H1 (cell line): ENCODE data around the gene ARHGAP24. TPM values are rescaled to one million over a fixed set of nuclear protein-coding genes. Genes with fewer than 3 reads are reported as not detected.

ENCODE experiments used
- CTCF ChIA-PET: fragments of 300-600 bp; sonication (Branson Sonifier 250); formaldehyde crosslinking; loops from one replicate; lab custom pipeline; 2021; ENCODE audit not compliant: partially characterized antibody; lab: Charles Lee
- POLR2A ChIA-PET: fragments of 300-600 bp; sonication (Branson Sonifier 250); formaldehyde crosslinking; loops from one replicate; lab custom pipeline; 2021; ENCODE audit warnings: inconsistent platforms; ENCODE audit not compliant: partially characterized antibody; lab: Charles Lee
- DNase-seq, 2 experiments: peaks; one replicate each; pipeline versions ENCODE4 v3.0.0 to v3.0.0-alpha.2; 2010 to 2022; ENCODE audit warnings: low spot score in 2 of 2, low read depth in 1 of 2, mixed read lengths in 1 of 2
- FAIRE-seq: peaks from 2 replicates; lab custom pipeline; 2011; peaks lifted over from hg19 to GRCh38; lab: Jason Lieb, UNC
- H2AFZ ChIP-seq: 2 replicates; pipeline ENCODE4 v1.8.1; 2012; ENCODE audit warnings: low read length, inconsistent platforms
- H2AK5ac ChIP-seq: 2 replicates; pipeline ENCODE4 v1.6.1; 2013; ENCODE audit warnings: low read depth, low read length
- H2BK120ac ChIP-seq: replicated peaks from 2 replicates; pipeline ENCODE3; 2013; ENCODE audit warnings: low read depth, low read length, inconsistent platforms
- H2BK12ac ChIP-seq: 2 replicates; pipeline ENCODE4 v1.6.1; 2013; ENCODE audit warnings: low read depth, low read length
- H2BK15ac ChIP-seq: 2 replicates; pipeline ENCODE4 v1.6.1; 2013; ENCODE audit warnings: low read length
- H2BK20ac ChIP-seq: 2 replicates; pipeline ENCODE4 v1.6.1; 2013; ENCODE audit warnings: low read length
- H2BK5ac ChIP-seq: 2 replicates; pipeline ENCODE4 v1.6.1; 2013; ENCODE audit warnings: low read depth, low read length
- H3K14ac ChIP-seq: 2 replicates; pipeline ENCODE4 v1.6.1; 2013; ENCODE audit warnings: inconsistent platforms; ENCODE audit not compliant: insufficient read length
- H3K18ac ChIP-seq: 2 replicates; pipeline ENCODE4 v1.6.1; 2013; ENCODE audit warnings: low read length; ENCODE audit errors: extremely low read depth
- H3K23ac ChIP-seq: 2 replicates; pipeline ENCODE4 v1.6.1; 2013; ENCODE audit warnings: inconsistent platforms; ENCODE audit not compliant: insufficient read length
- H3K23me2 ChIP-seq: 2 replicates; pipeline ENCODE4 v1.6.1; 2013; ENCODE audit warnings: low read depth, low read length
- H3K27ac ChIP-seq: 2 replicates; pipeline ENCODE4 v1.6.1; 2011; ENCODE audit warnings: low read depth, low read length, inconsistent platforms
- H3K27me3 ChIP-seq, 4 experiments: replicated peaks in 1 of 4; 1 replicate in 1 of 4; 2 replicates in 3 of 4; pipeline versions ENCODE4 v1.6.1 to v1.8.1; 2011 to 2013; ENCODE audit warnings: low read length in 3 of 4, mild to moderate bottlenecking in 3 of 4, inconsistent platforms in 2 of 4, mixed read lengths in 2 of 4, moderate library complexity in 1 of 4; ENCODE audit not compliant: control insufficient read depth in 3 of 4, insufficient read depth in 3 of 4; ENCODE audit errors: extremely low read depth in 1 of 4
- H3K36me3 ChIP-seq, 4 experiments: 2 replicates each; pipeline versions ENCODE4 v1.6.1 to v1.8.1; 2011 to 2013; ENCODE audit warnings: mild to moderate bottlenecking in 4 of 4, low read length in 3 of 4, moderate library complexity in 2 of 4, control low read depth in 1 of 4, inconsistent platforms in 1 of 4; ENCODE audit not compliant: insufficient read depth in 4 of 4, control insufficient read depth in 2 of 4
- H3K4ac ChIP-seq: replicated peaks from 2 replicates; pipeline ENCODE3; 2013; ENCODE audit warnings: low read length, low read depth, mixed read lengths, inconsistent platforms; ENCODE audit not compliant: insufficient read length
- H3K4me1 ChIP-seq, 4 experiments: replicated peaks in 1 of 4; 1 replicate in 1 of 4; 2 replicates in 3 of 4; pipeline versions ENCODE4 v1.6.1 to v1.8.1; 2011 to 2013; ENCODE audit warnings: low read length in 3 of 4, inconsistent platforms in 2 of 4, mixed read lengths in 1 of 4; ENCODE audit not compliant: insufficient read depth in 4 of 4, control insufficient read depth in 3 of 4
- H3K4me2 ChIP-seq, 2 experiments: 2 replicates each; pipeline versions ENCODE4 v1.6.1 to v1.8.1; 2011 to 2013; ENCODE audit warnings: low read depth in 2 of 2, low read length in 2 of 2, control low read depth in 1 of 2, inconsistent platforms in 1 of 2, mild to moderate bottlenecking in 1 of 2; ENCODE audit not compliant: insufficient read depth in 1 of 2
- H3K4me3 ChIP-seq, 4 experiments: fragments of 200-600, 300-600 bp in 1 of 4; sonication (generic), shearing (Covaris generic), sonication (Bioruptor Twin) in 1 of 4; 2 replicates each; pipeline versions ENCODE4 v1.5.1 to v1.8.1; 2011 to 2016; ENCODE audit warnings: low read length in 4 of 4, low read depth in 3 of 4, control low read depth in 2 of 4, inconsistent platforms in 2 of 4, mild to moderate bottlenecking in 2 of 4, mixed read lengths in 1 of 4, moderate library complexity in 1 of 4; ENCODE audit not compliant: insufficient read depth in 2 of 4; ENCODE audit errors: extremely low read depth in 1 of 4
- H3K56ac ChIP-seq: replicated peaks from 2 replicates; pipeline ENCODE3; 2013; ENCODE audit warnings: low read depth, mild to moderate bottlenecking, mixed read lengths, low read length, inconsistent platforms; ENCODE audit not compliant: insufficient read length
- H3K79me1 ChIP-seq: 2 replicates; pipeline ENCODE4 v1.6.1; 2013; ENCODE audit warnings: low read depth, low read length, control low read depth
- H3K79me2 ChIP-seq, 2 experiments: 2 replicates each; pipeline versions ENCODE4 v1.6.1 to v1.8.1; 2012 to 2013; ENCODE audit warnings: low read length in 2 of 2, mild to moderate bottlenecking in 2 of 2, inconsistent platforms in 1 of 2; ENCODE audit not compliant: insufficient read depth in 2 of 2, control insufficient read depth in 1 of 2
- H3K9ac ChIP-seq, 4 experiments: replicated peaks in 1 of 4; 1 replicate in 1 of 4; 2 replicates in 3 of 4; pipeline versions ENCODE4 v1.6.1 to v1.8.1; 2011 to 2013; ENCODE audit warnings: low read depth in 3 of 4, low read length in 3 of 4, control low read depth in 2 of 4, mild to moderate bottlenecking in 2 of 4, moderate library complexity in 2 of 4, inconsistent platforms in 1 of 4; ENCODE audit errors: extremely low read depth in 1 of 4
- H3K9me3 ChIP-seq, 2 experiments: 2 replicates each; pipeline versions ENCODE4 v1.6.1 to v1.8.1; 2012 to 2013; ENCODE audit warnings: mild to moderate bottlenecking in 2 of 2, moderate library complexity in 2 of 2, control low read depth in 1 of 2, inconsistent platforms in 1 of 2, low read depth in 1 of 2, low read length in 1 of 2, mixed read lengths in 1 of 2; ENCODE audit not compliant: insufficient read depth in 2 of 2
- H4K20me1 ChIP-seq, 2 experiments: replicated peaks in 1 of 2; 2 replicates each; pipeline versions ENCODE3 to v1.8.1; 2011 to 2013; ENCODE audit warnings: inconsistent platforms in 2 of 2, low read length in 2 of 2, mild to moderate bottlenecking in 1 of 2; ENCODE audit not compliant: insufficient read depth in 2 of 2, control insufficient read depth in 1 of 2
- H4K5ac ChIP-seq: 2 replicates; pipeline ENCODE4 v1.6.1; 2013; ENCODE audit warnings: low read length, low read depth, mixed read lengths, inconsistent platforms; ENCODE audit not compliant: insufficient read length
- H4K8ac ChIP-seq: 2 replicates; pipeline ENCODE4 v1.8.0; 2013; ENCODE audit warnings: mild to moderate bottlenecking, moderate library complexity, low read length, inconsistent platforms; ENCODE audit not compliant: insufficient read depth; ENCODE audit errors: extremely low read depth
- H4K91ac ChIP-seq: replicated peaks from 2 replicates; pipeline ENCODE3; 2013; ENCODE audit warnings: low read length, mixed read lengths, inconsistent platforms; ENCODE audit not compliant: insufficient read length
- ASH2L ChIP-seq: fragments of 200-600, 300-600 bp; sonication (generic); IDR thresholded peaks from one replicate; pipeline ENCODE4 v1.7.1; 2017; ENCODE audit warnings: low read length
- HDAC2 ChIP-seq, 2 experiments: fragments of 300-600 bp in 1 of 2; sonication (generic) in 1 of 2; IDR thresholded peaks; 2 replicates each; pipeline ENCODE4 v1.6.1; 2011 to 2012; ENCODE audit warnings: low read depth in 2 of 2, low read length in 2 of 2, mild to moderate bottlenecking in 2 of 2, moderate library complexity in 2 of 2, borderline replicate concordance in 1 of 2, inconsistent platforms in 1 of 2
- POLR2AphosphoS5 ChIP-seq: IDR thresholded peaks from 2 replicates; pipeline ENCODE4 v1.6.1; 2011; ENCODE audit warnings: low read depth, low read length
- SIX5 ChIP-seq: IDR thresholded peaks from 2 replicates; pipeline ENCODE4 v1.6.1; 2011; ENCODE audit warnings: mild to moderate bottlenecking, low read depth, low read length
- SUZ12 ChIP-seq: fragments of 200-600 bp; sonication (generic); IDR thresholded peaks from 2 replicates; pipeline ENCODE4 v1.6.1; 2012; ENCODE audit warnings: mild to moderate bottlenecking, inconsistent platforms, low read length, moderate library complexity, mixed read lengths
- WGBS, 2 experiments: shearing (Covaris generic) in 1 of 2; methylation state at CpG; one replicate each; pipeline versions ENCODE4 v1.1.6 to v1.1.7; 2013 to 2015; ENCODE audit warnings: low lambda C conversion rate in 2 of 2, mixed read lengths in 2 of 2, inconsistent platforms in 1 of 2, low coverage in 1 of 2, missing lambda C conversion rate in 1 of 2; ENCODE audit not compliant: insufficient replicate concordance in 2 of 2, insufficient coverage in 1 of 2, insufficient read length in 1 of 2; ENCODE audit errors: extremely low coverage in 1 of 2, missing lambda C conversion rate in 1 of 2; 5-methylcytosine and 5-hydroxymethylcytosine counted together
- polyA plus RNA-seq, 7 experiments: library from polyadenylated mRNA; depleted of rRNA in 3 of 7; stranded (reverse) in 5 of 7; unstranded in 2 of 7; fragments of >200 nt in 5 of 7; fragments of 200-250 nt in 2 of 7; gene quantifications; 1 replicate in 5 of 7; 2 replicates in 1 of 7; 4 replicates in 1 of 7; pipeline versions ENCODE4 v1.2.1 to v1.2.3, GENCODE V29; 2011 to 2013; ENCODE audit warnings: missing spikeins in 2 of 7, mixed read lengths in 2 of 7
- total RNA-seq: library from RNA; stranded (reverse); fragmentation: NEBNext Ultra II Directional; extraction: Animal tissue kit (Norgen Biotek cat#: 25700); gene quantifications from 2 replicates; pipeline ENCODE4 v1.2.1, GENCODE V29; 2021

ARHGAP24 gene
- total and polyA plus RNA-seq, 2 of the 8 experiments (the other 6 are each of a cell fraction or from before 2014, with no cell fraction given), result 0.08 to 0.50 TPM

GRCh38 chr4:85510632-85510984 is 35.7 kb downstream of the ARHGAP24 start:
- H3K79me2 ChIP-seq, result no peaks in the 10 kb centered on the region
- WGBS, 2 experiments, result 98% methylated on average over 3 of the region's 3 CpGs; no CpG with 5 or more reads in 1 of the 2 experiments
- H3K79me1 ChIP-seq, result no peaks in the 10 kb centered on the region
- no peaks in the 10 kb centered on the region; a peak in 1 of 4 replicates for H3K9me3 ChIP-seq
- no peak overlapping the region for H3K9ac ChIP-seq
- no peak overlapping the region for H2AK5ac ChIP-seq
- H4K5ac ChIP-seq, result no peak overlapping the region
- no peak overlapping the region for H2BK5ac ChIP-seq
- H3K4me2 ChIP-seq, result no peak overlapping the region
- H2BK20ac ChIP-seq, result no peak overlapping the region
- no peak overlapping the region for H2AFZ ChIP-seq
- H3K56ac ChIP-seq, result no peak overlapping the region
- DNase-seq (no peak), FAIRE-seq (no peak)
- no peak overlapping the region for H2BK15ac ChIP-seq
- H3K23ac ChIP-seq, result no peak overlapping the region
- no peak overlapping the region for H3K18ac ChIP-seq
- no peaks in the 10 kb centered on the region for H4K20me1 ChIP-seq
- H3K14ac ChIP-seq, result no peak overlapping the region
- no peak overlapping the region for H2BK120ac ChIP-seq
- H3K4me3 ChIP-seq, result no peak overlapping the region
- TF ChIP-seq SUZ12 (no peak), HDAC2 (IDR thresholded peaks at IDR 0.05; ENCODE audit: borderline replicate concordance in 1 of 2, low read depth in 2 of 2, low read length in 2 of 2) (no peak), ASH2L (no peak), POLR2AphosphoS5 (no peak), SIX5 (no peak)
- H2BK12ac ChIP-seq, result no peak overlapping the region
- no peak overlapping the region for H3K27ac ChIP-seq
- no peaks in the 10 kb centered on the region for H3K4me1 ChIP-seq
- no peak overlapping the region for H4K8ac ChIP-seq
- no peak overlapping the region for H3K4ac ChIP-seq
- ChIA-PET POLR2A (no interaction called here), CTCF (no interaction called here)
- no peaks in the 10 kb centered on the region for H3K27me3 ChIP-seq
- H3K23me2 ChIP-seq, result no peaks in the 10 kb centered on the region; the same call in 1 of the 2 replicates
- H4K91ac ChIP-seq, result no peak overlapping the region
- H3K36me3 ChIP-seq, result no peaks in the 10 kb centered on the region
